Neuron (in vitro differentiated cells): ENCODE data around the gene MYO1D.
"Not testable (repeated sequence)": the region's sequence is repeated elsewhere in the genome, so short reads cannot be mapped to it uniquely, and the experiment has no call there.

Source experiments
- H2AFZ ChIP-seq: one replicate; pipeline ENCODE4 v1.6.1; 2013; ENCODE audit warnings: low read depth, mild to moderate bottlenecking, inconsistent platforms, low read length, moderate library complexity
- H3K27me3 ChIP-seq: one replicate; pipeline ENCODE4 v1.6.1; 2013; ENCODE audit warnings: low read length; ENCODE audit not compliant: insufficient read depth
- H3K36me3 ChIP-seq: one replicate; pipeline ENCODE4 v1.6.1; 2013; ENCODE audit warnings: low read length; ENCODE audit not compliant: insufficient read depth
- H3K4me1 ChIP-seq: one replicate; pipeline ENCODE4 v1.6.1; 2013; ENCODE audit warnings: low read length; ENCODE audit not compliant: insufficient read depth
- H3K4me3 ChIP-seq: 2 replicates; pipeline ENCODE4 v1.5.1; 2013; ENCODE audit warnings: mild to moderate bottlenecking, low read length, moderate library complexity
- H3K9me3 ChIP-seq: one replicate; pipeline ENCODE4 v1.6.1; 2013; ENCODE audit warnings: low read length

Gene MYO1D

GRCh38 chr17:32876417-32877163 lies at the start of gene MYO1D:
Gene MYO1D, minus strand, starts transcription at chr17:32877124. Its CDS starts 252 bp downstream, at chr17:32876872.
- Histone ChIP-seq H3K4me3 (peak within 1 kb of the TSS; percentile 78), H3K4me1 (peaks cover 10% of the 10 kb centered on the region), H3K27me3 (peaks cover 29% of the 10 kb centered on the region), H3K36me3 (no peaks in the 10 kb centered on the region), H2AFZ (peak within 1 kb of the TSS; percentile 100), H3K9me3 (no peaks in the 10 kb centered on the region)

- Histone ChIP-seq H3K4me1 (peaks cover 26% of the 10 kb centered on the region), H3K27me3 (no peaks in the 10 kb centered on the region), H3K36me3 (peaks cover 1% of the 10 kb centered on the region), H2AFZ (no peak overlapping the region), H3K9me3 (no peaks in the 10 kb centered on the region), H3K4me3 (no peak overlapping the region)
Measured at GRCh38 chr17:32926183-32926582, 49.3 kb upstream of the MYO1D start.

GRCh38 chr17:32923905-32924304 lies 47.0 kb upstream of the MYO1D start:
- peaks cover 15% of the 10 kb centered on the region for H3K4me1 ChIP-seq
- not testable (repeated sequence) for H3K36me3 ChIP-seq, H3K27me3 ChIP-seq, H3K4me3 ChIP-seq, H3K9me3 ChIP-seq, H2AFZ ChIP-seq

- no peak overlapping the region for H3K4me3 ChIP-seq
- peaks cover 3% of the 10 kb centered on the region for H3K4me1 ChIP-seq
- H3K36me3 ChIP-seq: no peaks in the 10 kb centered on the region
- peaks cover 1% of the 10 kb centered on the region for H3K27me3 ChIP-seq
- H3K9me3 ChIP-seq: no peaks in the 10 kb centered on the region
- H2AFZ ChIP-seq: no peak overlapping the region
Measured at GRCh38 chr17:32921017-32921416, 44.1 kb upstream of the MYO1D start.

- Histone ChIP-seq H3K4me1 (peaks cover 3% of the 10 kb centered on the region), H3K4me3 (no peak overlapping the region), H3K36me3 (no peaks in the 10 kb centered on the region), H3K27me3 (peaks cover 3% of the 10 kb centered on the region), H3K9me3 (no peaks in the 10 kb centered on the region), H2AFZ (no peak overlapping the region)
Measured at GRCh38 chr17:32920293-32920692, 43.4 kb upstream of the MYO1D start.

- not testable (repeated sequence) for H3K27me3 ChIP-seq, H3K36me3 ChIP-seq, H3K9me3 ChIP-seq, H2AFZ ChIP-seq, H3K4me1 ChIP-seq, H3K4me3 ChIP-seq
Measured at GRCh38 chr17:32919876-32920275, 43.0 kb upstream of the MYO1D start.

GRCh38 chr17:32917842-32918241 lies 40.9 kb upstream of the MYO1D start:
- H3K36me3 ChIP-seq: no peaks in the 10 kb centered on the region
- no peaks in the 10 kb centered on the region for H3K9me3 ChIP-seq
- H3K4me1 ChIP-seq: no peaks in the 10 kb centered on the region
- H2AFZ ChIP-seq: no peak overlapping the region
- H3K27me3 ChIP-seq: peaks cover 3% of the 10 kb centered on the region
- H3K4me3 ChIP-seq: no peak overlapping the region

- Histone ChIP-seq H3K4me3 (no peak overlapping the region), H3K27me3 (peaks cover 5% of the 10 kb centered on the region), H3K9me3 (no peaks in the 10 kb centered on the region), H3K4me1 (peaks cover 2% of the 10 kb centered on the region), H3K36me3 (no peaks in the 10 kb centered on the region), H2AFZ (no peak overlapping the region)
Measured at GRCh38 chr17:32917081-32917480, 40.2 kb upstream of the MYO1D start.

GRCh38 chr17:32916134-32916533 lies 39.2 kb upstream of the MYO1D start:
- no peaks in the 10 kb centered on the region for H3K36me3 ChIP-seq
- H2AFZ ChIP-seq: no peak overlapping the region
- no peak overlapping the region for H3K4me3 ChIP-seq
- H3K4me1 ChIP-seq: peaks cover 3% of the 10 kb centered on the region
- H3K27me3 ChIP-seq: peaks cover 6% of the 10 kb centered on the region
- H3K9me3 ChIP-seq: no peaks in the 10 kb centered on the region

- H3K4me1 ChIP-seq: peaks cover 3% of the 10 kb centered on the region
- H3K9me3 ChIP-seq: no peaks in the 10 kb centered on the region
- no peak overlapping the region for H2AFZ ChIP-seq
- H3K4me3 ChIP-seq: no peak overlapping the region
- no peaks in the 10 kb centered on the region for H3K36me3 ChIP-seq
- peaks cover 6% of the 10 kb centered on the region for H3K27me3 ChIP-seq
Measured at GRCh38 chr17:32915245-32915644, 38.3 kb upstream of the MYO1D start.

GRCh38 chr17:32914181-32914580 lies 37.3 kb upstream of the MYO1D start:
- H2AFZ ChIP-seq: no peak overlapping the region
- no peaks in the 10 kb centered on the region for H3K9me3 ChIP-seq
- H3K4me1 ChIP-seq: peaks cover 3% of the 10 kb centered on the region
- no peaks in the 10 kb centered on the region for H3K36me3 ChIP-seq
- peaks cover 6% of the 10 kb centered on the region for H3K27me3 ChIP-seq
- H3K4me3 ChIP-seq: no peak overlapping the region

- H3K4me1 ChIP-seq: peaks cover 3% of the 10 kb centered on the region
- no peak overlapping the region for H2AFZ ChIP-seq
- no peaks in the 10 kb centered on the region for H3K36me3 ChIP-seq
- H3K4me3 ChIP-seq: no peak overlapping the region
- H3K9me3 ChIP-seq: no peaks in the 10 kb centered on the region
- H3K27me3 ChIP-seq: peaks cover 6% of the 10 kb centered on the region
Measured at GRCh38 chr17:32913593-32913992, 36.7 kb upstream of the MYO1D start.

- peaks cover 3% of the 10 kb centered on the region for H3K4me1 ChIP-seq
- H3K36me3 ChIP-seq: no peaks in the 10 kb centered on the region
- H2AFZ ChIP-seq: no peak overlapping the region
- H3K4me3 ChIP-seq: no peak overlapping the region
- peaks cover 6% of the 10 kb centered on the region for H3K27me3 ChIP-seq
- no peaks in the 10 kb centered on the region for H3K9me3 ChIP-seq
Measured at GRCh38 chr17:32912218-32912897, 35.4 kb upstream of the MYO1D start.
